ENCODE measurements around the gene BST2. TPM values are rescaled to one million over a fixed set of nuclear protein-coding genes. Genes with fewer than 3 reads are reported as not detected.

The BST2 gene
- total and polyA plus RNA-seq, 9 of the 15 experiments (the other 6 are each of a cell fraction or from before 2014, with no cell fraction given), result 11.2 to 232 (median 151) TPM

GRCh38 chr19:17394891-17395415 lies 10.5 kb downstream of the BST2 start (continued):
- TF ChIP-seq FOXM1 (IDR thresholded peaks at IDR 0.05; ENCODE audit: low read depth), result no peak
- no peak for TF ChIP-seq FOXM1 (CRISPR knock-in tag; IDR thresholded peaks at IDR 0.05; ENCODE audit: low read depth)
- no peak for TF ChIP-seq COPS2 (conservative IDR thresholded peaks at IDR 0.05)
- no peak for TF ChIP-seq ZNF764 (CRISPR knock-in tag; IDR thresholded peaks at IDR 0.05; ENCODE audit: low read depth)
- no peak for TF ChIP-seq TGIF2 (CRISPR knock-in tag; IDR thresholded peaks at IDR 0.05)
- no peak for TF ChIP-seq ZNF77 (CRISPR knock-in tag; IDR thresholded peaks at IDR 0.05)
- no peak for TF ChIP-seq MXI1 (IDR thresholded peaks at IDR 0.05; ENCODE audit: low read depth, low read length)
- TF ChIP-seq RAD21 (CRISPR knock-in tag; conservative IDR thresholded peaks at IDR 0.05 in 1 of 2, IDR thresholded peaks at IDR 0.05 in 1 of 2), result peak; percentile 85 to 94
- TF ChIP-seq ATF1 (CRISPR knock-in tag; IDR thresholded peaks at IDR 0.05), result no peak
- peak; percentile 56 for TF ChIP-seq ATF1 (tag; IDR thresholded peaks at IDR 0.05)
- no peak for TF ChIP-seq ZNF274 (IDR thresholded peaks at IDR 0.05; ENCODE audit: borderline replicate concordance, low read depth, low read length)
- no peak for TF ChIP-seq CREB5 (CRISPR knock-in tag; IDR thresholded peaks at IDR 0.05)
- TF ChIP-seq MGA (IDR thresholded peaks at IDR 0.05), result no peak
- no peak for TF ChIP-seq PYGO2 (tag; IDR thresholded peaks at IDR 0.05)
- TF ChIP-seq E2F6 (IDR thresholded peaks at IDR 0.05; ENCODE audit: borderline replicate concordance in 1 of 2, extremely low read depth in 1 of 2, insufficient read depth in 1 of 2, insufficient read length in 1 of 2, low read depth in 1 of 2, low read length in 1 of 2, poor library complexity in 1 of 2, severe bottlenecking in 1 of 2), result peak in 1 of 2 experiments; percentile 22
